Fibroblast of lung (primary cell): Measurements from ENCODE around the gene TLCD1. TPM values are rescaled to one million over a fixed set of nuclear protein-coding genes. Genes with fewer than 3 reads are reported as not detected.

Source experiments
- DNase-seq, 2 donors: peaks; one replicate each; pipeline versions ENCODE4 v3.0.0 to v3.0.0-alpha.2; 2010; ENCODE audit warnings: low read depth in 2 of 2
- H2AFZ ChIP-seq: 2 replicates; pipeline ENCODE4 v1.5.1; 2012; ENCODE audit warnings: low read length, control low read depth, inconsistent platforms
- H3K27ac ChIP-seq: 2 replicates; pipeline ENCODE4 v1.5.1; 2011; ENCODE audit warnings: low read length, control low read depth; ENCODE audit not compliant: insufficient read depth
- H3K27me3 ChIP-seq: 2 replicates; pipeline ENCODE4 v1.5.1; 2011; ENCODE audit warnings: mild to moderate bottlenecking, low read length; ENCODE audit not compliant: control insufficient read depth, insufficient read depth
- H3K36me3 ChIP-seq: 2 replicates; pipeline ENCODE4 v1.5.1; 2011; ENCODE audit warnings: low read length; ENCODE audit not compliant: control insufficient read depth, insufficient read depth
- H3K4me1 ChIP-seq: 2 replicates; pipeline ENCODE4 v1.5.1; 2011; ENCODE audit warnings: low read length; ENCODE audit not compliant: control insufficient read depth, insufficient read depth; ENCODE audit errors: extremely low read depth
- H3K4me2 ChIP-seq: 2 replicates; pipeline ENCODE4 v1.5.1; 2011; ENCODE audit warnings: low read length, control low read depth; ENCODE audit not compliant: insufficient read depth; ENCODE audit errors: extremely low read depth
- H3K4me3 ChIP-seq, 4 experiments: fragments of 200-600 bp in 1 of 4; sonication (generic) in 1 of 4; replicated peaks in 1 of 4; 2 replicates each; pipeline ENCODE4 v1.5.1; 2011 to 2016; ENCODE audit warnings: low read length in 4 of 4, low read depth in 3 of 4, mild to moderate bottlenecking in 3 of 4, control low read depth in 2 of 4, inconsistent platforms in 1 of 4, mixed read lengths in 1 of 4; ENCODE audit not compliant: insufficient read depth in 1 of 4; ENCODE audit errors: control extremely low read depth in 1 of 4
- H3K79me2 ChIP-seq: 2 replicates; pipeline ENCODE4 v1.5.1; 2012; ENCODE audit warnings: mild to moderate bottlenecking, low read length, inconsistent platforms; ENCODE audit not compliant: control insufficient read depth, insufficient read depth
- H3K9ac ChIP-seq: 2 replicates; pipeline ENCODE4 v1.5.1; 2011; ENCODE audit warnings: mild to moderate bottlenecking, low read length, control low read depth; ENCODE audit not compliant: insufficient read depth
- H3K9me3 ChIP-seq: 2 replicates; pipeline ENCODE4 v1.5.1; 2012; ENCODE audit warnings: low read depth, low read length; ENCODE audit not compliant: control insufficient read depth, insufficient read depth
- H4K20me1 ChIP-seq: 2 replicates; pipeline ENCODE4 v1.5.1; 2011; ENCODE audit warnings: low read length; ENCODE audit not compliant: control insufficient read depth, insufficient read depth; ENCODE audit errors: extremely low read depth
- EZH2 ChIP-seq: IDR thresholded peaks from 2 replicates; pipeline ENCODE4 v1.5.1; 2012; ENCODE audit warnings: low read length, control low read depth, mild to moderate bottlenecking; ENCODE audit errors: missing control alignments
- polyA plus RNA-seq, 2 donors: library from polyadenylated mRNA; depleted of rRNA in 1 of 2; stranded (reverse) in 1 of 2; unstranded in 1 of 2; fragments of >200 nt; gene quantifications; 2 replicates each; pipeline ENCODE4 v1.2.1, GENCODE V29; 2011 to 2012; ENCODE audit warnings: missing spikeins in 1 of 2
- total RNA-seq: library from RNA; depleted of rRNA; stranded (reverse); fragments of >200 nt; gene quantifications from 2 replicates; pipeline ENCODE4 v1.2.1, GENCODE V29; 2014
- TF ChIP-seq, protein P1 (sequence below), 2 donors: IDR thresholded peaks in 1 of 2; conservative IDR thresholded peaks in 1 of 2; 1 replicate in 1 of 2; 2 replicates in 1 of 2; pipeline ENCODE4 v1.5.1; 2011 to 2012; ENCODE audit warnings: low read length in 2 of 2, control low read depth in 1 of 2, inconsistent platforms in 1 of 2, low read depth in 1 of 2, mild to moderate bottlenecking in 1 of 2

Gene TLCD1
- total and polyA plus RNA-seq, 2 donors (not counting 1 experiment from before 2014, with no cell fraction given): 6.6 to 10.8 TPM

DNA sequence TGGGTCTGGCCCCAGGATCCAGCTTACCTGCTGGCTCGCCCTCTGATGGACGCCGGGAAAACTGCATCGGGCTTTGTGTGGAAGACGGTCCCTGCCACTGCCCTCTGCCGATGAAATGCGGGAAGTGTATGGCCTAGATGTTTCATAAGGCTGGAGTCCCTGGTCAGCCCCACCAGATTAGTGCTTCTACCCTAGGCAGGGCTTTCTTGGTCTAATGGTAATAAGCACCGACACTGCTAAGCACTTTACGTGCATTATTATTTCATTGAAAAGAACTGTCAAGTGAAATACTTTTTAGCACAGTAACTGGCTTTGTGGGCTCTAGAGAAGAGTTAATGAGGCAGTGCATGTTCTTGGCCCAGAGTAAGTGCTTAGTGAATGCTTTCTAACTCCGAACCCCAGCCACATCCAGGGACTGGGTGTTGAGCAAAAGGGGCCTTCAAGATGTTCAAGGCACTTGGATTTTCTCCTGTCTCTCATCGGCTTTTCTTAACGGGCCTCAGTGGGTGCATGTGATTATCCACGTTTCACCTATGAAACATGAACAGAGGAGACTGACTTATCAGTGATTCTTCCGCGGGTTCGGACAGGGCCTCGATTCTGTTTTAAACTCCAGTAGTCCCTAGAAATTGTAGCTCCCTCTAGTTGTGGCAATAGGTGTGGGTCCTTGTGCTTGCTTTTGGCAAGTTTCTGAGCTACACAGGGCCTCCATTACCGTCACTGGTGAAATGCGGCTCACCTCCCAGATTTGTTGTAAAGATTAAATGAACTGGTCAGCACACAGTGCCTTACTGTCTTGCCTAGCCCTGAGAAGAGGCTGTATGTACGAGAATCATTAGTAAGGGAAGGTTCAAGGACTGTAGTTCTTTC lies 24.4 kb upstream of the TLCD1 start:
- peaks cover 26% of the 10 kb centered on the region for H3K79me2 ChIP-seq
- peak; percentile 85 to 93 for DNase-seq
- H3K9ac ChIP-seq: no peak overlapping the region
- no peak overlapping the region for H3K27ac ChIP-seq
- peaks cover 33% of the 10 kb centered on the region for H3K36me3 ChIP-seq
- H4K20me1 ChIP-seq: no peaks in the 10 kb centered on the region
- no peaks in the 10 kb centered on the region for H3K9me3 ChIP-seq
- no peak overlapping the region for H3K4me3 ChIP-seq
- H3K4me2 ChIP-seq: no peak overlapping the region
- peaks cover 9% of the 10 kb centered on the region for H3K4me1 ChIP-seq
- no peak overlapping the region for H2AFZ ChIP-seq
- TF ChIP-seq, protein P1, sequence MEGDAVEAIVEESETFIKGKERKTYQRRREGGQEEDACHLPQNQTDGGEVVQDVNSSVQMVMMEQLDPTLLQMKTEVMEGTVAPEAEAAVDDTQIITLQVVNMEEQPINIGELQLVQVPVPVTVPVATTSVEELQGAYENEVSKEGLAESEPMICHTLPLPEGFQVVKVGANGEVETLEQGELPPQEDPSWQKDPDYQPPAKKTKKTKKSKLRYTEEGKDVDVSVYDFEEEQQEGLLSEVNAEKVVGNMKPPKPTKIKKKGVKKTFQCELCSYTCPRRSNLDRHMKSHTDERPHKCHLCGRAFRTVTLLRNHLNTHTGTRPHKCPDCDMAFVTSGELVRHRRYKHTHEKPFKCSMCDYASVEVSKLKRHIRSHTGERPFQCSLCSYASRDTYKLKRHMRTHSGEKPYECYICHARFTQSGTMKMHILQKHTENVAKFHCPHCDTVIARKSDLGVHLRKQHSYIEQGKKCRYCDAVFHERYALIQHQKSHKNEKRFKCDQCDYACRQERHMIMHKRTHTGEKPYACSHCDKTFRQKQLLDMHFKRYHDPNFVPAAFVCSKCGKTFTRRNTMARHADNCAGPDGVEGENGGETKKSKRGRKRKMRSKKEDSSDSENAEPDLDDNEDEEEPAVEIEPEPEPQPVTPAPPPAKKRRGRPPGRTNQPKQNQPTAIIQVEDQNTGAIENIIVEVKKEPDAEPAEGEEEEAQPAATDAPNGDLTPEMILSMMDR (conservative IDR thresholded peaks at IDR 0.05 in 1 of 2, IDR thresholded peaks at IDR 0.05 in 1 of 2; ENCODE audit: low read depth in 1 of 2, low read length in 2 of 2): peak; percentile 99 to 100
- no peak for TF ChIP-seq EZH2
- no peaks in the 10 kb centered on the region for H3K27me3 ChIP-seq

DNA sequence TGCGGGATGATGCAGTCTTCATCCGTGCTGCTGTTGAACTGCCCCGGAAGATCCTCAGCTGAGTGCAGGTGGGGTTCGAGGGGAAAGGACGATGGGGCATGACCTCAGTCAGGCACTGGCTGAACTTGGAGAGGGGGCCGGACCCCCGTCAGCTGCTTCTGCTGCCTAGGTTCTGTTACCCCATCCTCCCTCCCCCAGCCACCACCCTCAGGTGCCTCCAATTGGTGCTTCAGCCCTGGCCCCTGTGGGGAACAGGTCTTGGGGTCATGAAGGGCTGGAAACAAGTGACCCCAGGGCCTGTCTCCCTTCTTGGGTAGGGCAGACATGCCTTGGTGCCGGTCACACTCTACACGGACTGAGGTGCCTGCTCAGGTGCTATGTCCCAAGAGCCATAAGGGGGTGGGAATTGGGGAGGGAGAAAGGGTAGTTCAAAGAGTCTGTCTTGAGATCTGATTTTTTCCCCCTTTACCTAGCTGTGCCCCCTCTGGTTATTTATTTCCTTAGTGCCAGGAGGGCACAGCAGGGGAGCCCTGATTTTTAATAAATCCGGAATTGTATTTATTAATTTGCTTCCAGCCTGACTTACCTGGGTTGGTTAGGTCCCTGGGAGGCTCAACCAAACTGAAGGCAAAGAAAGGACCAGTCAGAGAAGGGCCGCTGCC lies 23.6 kb upstream of the TLCD1 start:
- Histone ChIP-seq H3K27me3 (no peaks in the 10 kb centered on the region), H3K9ac (no peak overlapping the region), H3K4me1 (peaks cover 9% of the 10 kb centered on the region), H3K4me2 (no peak overlapping the region), H4K20me1 (no peaks in the 10 kb centered on the region), H3K9me3 (no peaks in the 10 kb centered on the region), H3K36me3 (peaks cover 33% of the 10 kb centered on the region), H2AFZ (no peak overlapping the region), H3K79me2 (peaks cover 34% of the 10 kb centered on the region), H3K27ac (no peak overlapping the region), H3K4me3 (peak overlapping the region in 1 of 4 experiments; percentile 10)
- no peak for DNase-seq
- no peak for TF ChIP-seq EZH2
- TF ChIP-seq, protein P1 (conservative IDR thresholded peaks at IDR 0.05 in 1 of 2, IDR thresholded peaks at IDR 0.05 in 1 of 2; ENCODE audit: low read depth in 1 of 2, low read length in 2 of 2): no peak

DNA sequence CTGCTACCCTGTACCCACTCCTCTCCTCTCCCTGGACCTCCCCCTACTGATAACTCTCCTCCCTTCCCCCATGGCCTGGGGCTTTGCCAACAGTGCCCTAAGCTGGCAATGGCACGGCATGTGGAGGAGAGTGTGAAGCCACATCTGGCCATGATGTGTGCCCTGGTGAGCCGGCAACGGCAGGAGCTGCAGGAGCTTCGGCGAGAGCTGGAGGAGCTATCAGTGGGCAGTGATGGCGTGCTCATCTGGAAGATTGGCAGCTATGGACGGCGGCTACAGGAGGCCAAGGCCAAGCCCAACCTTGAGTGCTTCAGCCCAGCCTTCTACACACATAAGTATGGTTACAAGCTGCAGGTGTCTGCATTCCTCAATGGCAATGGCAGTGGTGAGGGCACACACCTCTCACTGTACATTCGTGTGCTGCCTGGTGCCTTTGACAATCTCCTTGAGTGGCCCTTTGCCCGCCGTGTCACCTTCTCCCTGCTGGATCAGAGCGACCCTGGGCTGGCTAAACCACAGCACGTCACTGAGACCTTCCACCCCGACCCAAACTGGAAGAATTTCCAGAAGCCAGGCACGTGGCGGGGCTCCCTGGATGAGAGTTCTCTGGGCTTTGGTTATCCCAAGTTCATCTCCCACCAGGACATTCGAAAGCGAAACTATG lies 23.0 kb upstream of the TLCD1 start:
- H3K27ac ChIP-seq: no peak overlapping the region

More for the DNA sequence above, 23.0 kb upstream of the TLCD1 start:
- Histone ChIP-seq H3K4me3 (no peak overlapping the region), H3K4me2 (no peak overlapping the region), H3K4me1 (peaks cover 9% of the 10 kb centered on the region), H3K27me3 (no peaks in the 10 kb centered on the region), H3K9me3 (no peaks in the 10 kb centered on the region), H3K9ac (no peak overlapping the region), H4K20me1 (no peaks in the 10 kb centered on the region), H2AFZ (no peak overlapping the region), H3K36me3 (peaks cover 33% of the 10 kb centered on the region), H3K79me2 (peaks cover 39% of the 10 kb centered on the region)
- DNase-seq: no peak
- no peak for TF ChIP-seq EZH2
- TF ChIP-seq, protein P1 (conservative IDR thresholded peaks at IDR 0.05 in 1 of 2, IDR thresholded peaks at IDR 0.05 in 1 of 2; ENCODE audit: low read depth in 1 of 2, low read length in 2 of 2): no peak
